Astrocyte (in vitro differentiated cells and primary cell): ENCODE data around the gene KLHL14.

Experiments used
- EZH2 ChIP-seq: IDR thresholded peaks from 2 replicates; pipeline ENCODE4 v1.6.1; 2012; ENCODE audit warnings: mild to moderate bottlenecking, low read length, inconsistent platforms; ENCODE audit not compliant: insufficient read depth
- TF ChIP-seq, protein P1 (sequence below): IDR thresholded peaks from 2 replicates; pipeline ENCODE4 v1.5.1; 2011; ENCODE audit warnings: low read depth, mild to moderate bottlenecking, inconsistent platforms, low read length, moderate library complexity; ENCODE audit not compliant: insufficient read depth

DNA sequence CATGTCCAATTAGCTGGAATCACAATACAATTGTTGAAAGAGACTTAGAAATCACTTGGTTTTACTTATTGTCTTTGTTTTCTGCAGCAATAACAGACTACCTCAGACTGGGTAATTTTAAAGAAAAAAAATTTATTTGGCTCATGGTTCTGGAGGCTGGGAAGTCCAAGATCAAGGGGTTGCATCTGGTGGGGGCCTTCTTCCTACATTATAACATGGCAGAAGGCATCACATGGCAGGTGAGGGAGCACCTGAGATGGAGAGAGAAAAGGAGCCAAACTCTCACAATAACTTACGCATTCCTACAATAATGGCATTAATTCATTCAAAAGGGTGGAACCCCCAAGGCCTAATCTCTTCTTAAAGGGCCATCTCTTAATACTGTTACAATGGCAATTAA, 37.5 kb upstream of the KLHL14 start:
- TF ChIP-seq, protein P1, sequence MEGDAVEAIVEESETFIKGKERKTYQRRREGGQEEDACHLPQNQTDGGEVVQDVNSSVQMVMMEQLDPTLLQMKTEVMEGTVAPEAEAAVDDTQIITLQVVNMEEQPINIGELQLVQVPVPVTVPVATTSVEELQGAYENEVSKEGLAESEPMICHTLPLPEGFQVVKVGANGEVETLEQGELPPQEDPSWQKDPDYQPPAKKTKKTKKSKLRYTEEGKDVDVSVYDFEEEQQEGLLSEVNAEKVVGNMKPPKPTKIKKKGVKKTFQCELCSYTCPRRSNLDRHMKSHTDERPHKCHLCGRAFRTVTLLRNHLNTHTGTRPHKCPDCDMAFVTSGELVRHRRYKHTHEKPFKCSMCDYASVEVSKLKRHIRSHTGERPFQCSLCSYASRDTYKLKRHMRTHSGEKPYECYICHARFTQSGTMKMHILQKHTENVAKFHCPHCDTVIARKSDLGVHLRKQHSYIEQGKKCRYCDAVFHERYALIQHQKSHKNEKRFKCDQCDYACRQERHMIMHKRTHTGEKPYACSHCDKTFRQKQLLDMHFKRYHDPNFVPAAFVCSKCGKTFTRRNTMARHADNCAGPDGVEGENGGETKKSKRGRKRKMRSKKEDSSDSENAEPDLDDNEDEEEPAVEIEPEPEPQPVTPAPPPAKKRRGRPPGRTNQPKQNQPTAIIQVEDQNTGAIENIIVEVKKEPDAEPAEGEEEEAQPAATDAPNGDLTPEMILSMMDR, result no peak
- TF ChIP-seq EZH2, result no peak
